Measurements from ENCODE around the gene TBCCD1. TPM values are rescaled to one million over a fixed set of nuclear protein-coding genes. Genes with fewer than 3 reads are reported as not detected.

TBCCD1 gene
- 10.3 and 16.1 TPM in 2 replicates for total RNA-seq

- peak; percentile 44 for DNase-seq (ENCODE audit: low read depth)
These were observed at the start of gene TBCCD1 for GRCh38 chr3:186567072-186567921. Gene TBCCD1 (minus strand): TSS chr3:186567339. CDS start chr3:186564329, 3,010 bp downstream.

GRCh38 chr3:186616299-186616617, 49.1 kb upstream of the TBCCD1 start:
- no peak overlapping the region for H3K4me3 ChIP-seq (ENCODE audit: low read depth, low read length)
- TF ChIP-seq CTCF (IDR thresholded peaks at IDR 0.05; ENCODE audit: insufficient read depth, low read length, poor library complexity, severe bottlenecking), result no peak
- no peaks in the 10 kb centered on the region for H3K36me3 ChIP-seq (ENCODE audit: control insufficient read depth, insufficient read depth, low read length)
- no peak for DNase-seq (ENCODE audit: low read depth)
- peaks cover 5% of the 10 kb centered on the region for H3K27me3 ChIP-seq (ENCODE audit: control insufficient read depth, insufficient read depth, low read length)

More at GRCh38 chr3:186567072-186567921, at the start of gene TBCCD1:
- TF ChIP-seq CTCF (IDR thresholded peaks at IDR 0.05; ENCODE audit: insufficient read depth, low read length, poor library complexity, severe bottlenecking), result no peak
- Histone ChIP-seq H3K36me3 (ENCODE audit: control insufficient read depth, insufficient read depth, low read length) (no peaks in the 10 kb centered on the region), H3K4me3 (ENCODE audit: low read depth, low read length) (peak within 1 kb of the TSS; percentile 85), H3K27me3 (ENCODE audit: control insufficient read depth, insufficient read depth, low read length) (no peaks in the 10 kb centered on the region)

GRCh38 chr3:186614597-186615483, 47.7 kb upstream of the TBCCD1 start:
- H3K27me3 ChIP-seq (ENCODE audit: control insufficient read depth, insufficient read depth, low read length), result peaks cover 5% of the 10 kb centered on the region
- no peaks in the 10 kb centered on the region for H3K36me3 ChIP-seq (ENCODE audit: control insufficient read depth, insufficient read depth, low read length)
- H3K4me3 ChIP-seq (ENCODE audit: low read depth, low read length), result no peak overlapping the region
- DNase-seq (ENCODE audit: low read depth), result no peak
- peak; percentile 97 for TF ChIP-seq CTCF (IDR thresholded peaks at IDR 0.05; ENCODE audit: insufficient read depth, low read length, poor library complexity, severe bottlenecking)

GRCh38 chr3:186614266-186614596, 47.1 kb upstream of the TBCCD1 start:
- no peak for TF ChIP-seq CTCF (IDR thresholded peaks at IDR 0.05; ENCODE audit: insufficient read depth, low read length, poor library complexity, severe bottlenecking)
- DNase-seq (ENCODE audit: low read depth), result no peak
- Histone ChIP-seq H3K4me3 (ENCODE audit: low read depth, low read length) (no peak overlapping the region), H3K36me3 (ENCODE audit: control insufficient read depth, insufficient read depth, low read length) (no peaks in the 10 kb centered on the region), H3K27me3 (ENCODE audit: control insufficient read depth, insufficient read depth, low read length) (peaks cover 5% of the 10 kb centered on the region)

GRCh38 chr3:186613637-186614265, 46.6 kb upstream of the TBCCD1 start:
- no peaks in the 10 kb centered on the region for H3K36me3 ChIP-seq (ENCODE audit: control insufficient read depth, insufficient read depth, low read length)
- no peak for TF ChIP-seq CTCF (IDR thresholded peaks at IDR 0.05; ENCODE audit: insufficient read depth, low read length, poor library complexity, severe bottlenecking)
- peaks cover 5% of the 10 kb centered on the region for H3K27me3 ChIP-seq (ENCODE audit: control insufficient read depth, insufficient read depth, low read length)
- no peak for DNase-seq (ENCODE audit: low read depth)
- no peak overlapping the region for H3K4me3 ChIP-seq (ENCODE audit: low read depth, low read length)
